ENCODE measurements around the gene ASIP.
"Not testable (repeated sequence)": the region's sequence is repeated elsewhere in the genome, so short reads cannot be mapped to it uniquely, and the experiment has no call there.

The ASIP gene, protein sequence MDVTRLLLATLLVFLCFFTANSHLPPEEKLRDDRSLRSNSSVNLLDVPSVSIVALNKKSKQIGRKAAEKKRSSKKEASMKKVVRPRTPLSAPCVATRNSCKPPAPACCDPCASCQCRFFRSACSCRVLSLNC

DNA sequence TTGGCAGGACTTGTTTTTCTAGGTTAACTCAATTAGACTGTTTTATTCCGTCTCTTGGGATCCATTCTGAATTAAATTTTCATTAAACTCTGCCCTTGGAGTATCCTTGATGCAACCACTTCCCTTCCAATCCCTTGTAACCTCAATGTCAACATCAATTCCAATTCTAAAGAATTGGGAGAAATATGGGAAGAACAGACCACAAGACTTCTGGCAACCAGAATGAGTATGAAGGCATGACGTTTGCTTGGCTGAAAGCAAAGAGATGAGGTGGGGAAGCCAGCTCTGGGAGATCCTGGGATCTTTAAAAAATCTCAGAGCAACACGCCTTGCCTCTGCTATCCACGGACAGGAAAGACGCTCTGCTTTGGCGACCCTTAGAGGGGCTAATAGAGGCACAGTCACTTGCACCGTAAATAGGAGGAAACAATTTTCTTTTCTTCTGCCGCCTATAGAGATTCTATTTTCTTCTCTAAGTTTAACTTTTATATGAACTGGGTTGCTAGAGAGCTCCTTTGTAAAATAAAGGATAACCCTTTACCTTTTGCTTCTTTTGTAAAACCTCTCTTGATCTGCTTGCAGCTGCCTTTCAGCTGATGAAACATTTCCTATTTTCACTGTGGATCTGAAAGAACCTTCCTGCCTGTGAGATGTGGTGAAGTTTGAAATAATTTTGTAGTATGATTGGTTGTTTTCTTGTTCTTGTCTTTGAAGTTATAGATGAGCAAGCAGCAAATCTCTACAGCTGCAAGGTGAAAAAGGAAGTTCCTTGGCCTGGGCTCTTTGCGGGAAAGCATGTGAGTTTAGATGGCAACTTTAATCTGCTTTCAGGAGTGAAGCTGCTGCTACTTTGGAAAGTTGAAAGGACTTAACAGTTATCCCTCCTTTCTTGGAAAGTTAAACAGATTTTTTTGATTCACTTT, at the start of gene ASIP:
Gene ASIP (plus strand): TSS at position 731 of the 923 bp plus-strand sequence. CDS start 18,952 bp downstream, outside the sequence.
- FAIRE-seq: no peak

DNA sequence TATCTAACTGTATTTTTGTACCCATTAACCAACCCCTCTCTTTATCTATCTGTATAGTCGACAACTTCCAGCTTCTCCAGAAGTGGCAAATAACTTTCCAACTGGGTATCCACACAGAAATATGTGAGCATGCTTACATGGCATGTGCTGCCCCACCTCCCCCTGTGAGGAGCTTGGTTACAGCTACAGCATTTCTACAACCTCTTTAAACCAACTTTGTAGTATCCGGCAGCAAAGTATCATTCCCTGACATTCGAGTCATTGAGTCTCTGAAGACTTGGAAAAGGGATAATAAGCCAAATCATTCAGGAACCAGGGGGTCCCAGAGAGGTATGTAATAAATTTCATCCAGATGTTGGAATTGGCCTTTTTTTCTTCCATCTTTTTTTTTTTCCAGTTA, 48.2 kb upstream of the ASIP start:
- FAIRE-seq: no peak

DNA sequence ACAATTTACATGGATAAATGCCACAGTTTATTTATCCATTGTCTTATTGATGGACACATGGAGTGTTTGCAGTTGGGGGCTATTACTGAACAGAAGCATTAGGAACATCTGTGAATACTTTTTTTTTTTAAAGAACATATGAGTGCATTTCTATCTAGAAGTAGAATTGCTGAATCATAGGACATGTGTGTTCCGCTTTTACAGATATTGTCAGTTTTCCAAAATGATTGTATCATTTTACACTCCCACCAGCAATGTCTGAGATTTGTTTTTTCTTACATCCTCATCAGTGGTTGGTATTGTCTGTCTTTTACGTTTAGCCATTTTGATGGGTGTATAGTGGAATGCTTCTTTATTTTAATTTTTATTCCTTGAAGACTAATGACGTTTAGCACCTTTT, 42.0 kb upstream of the ASIP start:
- no peak for FAIRE-seq

DNA sequence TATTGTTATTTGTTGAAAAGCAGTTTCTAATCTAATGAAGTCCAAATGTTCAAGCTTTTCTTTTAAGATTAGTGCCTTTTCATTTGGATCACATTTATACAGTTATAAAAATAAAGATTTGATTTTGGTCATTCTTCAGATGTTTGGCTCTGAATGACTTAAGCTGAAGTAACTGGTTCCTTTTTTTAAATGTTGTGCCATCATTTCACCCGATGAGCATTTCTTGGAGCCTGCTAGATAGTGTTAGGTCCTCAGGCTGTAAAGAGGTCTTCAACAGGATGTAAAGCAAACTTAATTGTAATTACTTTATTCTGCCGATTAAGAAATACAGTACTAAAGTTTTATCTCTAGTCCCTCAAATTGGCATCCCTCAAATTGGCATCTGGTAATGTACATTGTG, 41.2 kb upstream of the ASIP start:
- FAIRE-seq: no peak

DNA sequence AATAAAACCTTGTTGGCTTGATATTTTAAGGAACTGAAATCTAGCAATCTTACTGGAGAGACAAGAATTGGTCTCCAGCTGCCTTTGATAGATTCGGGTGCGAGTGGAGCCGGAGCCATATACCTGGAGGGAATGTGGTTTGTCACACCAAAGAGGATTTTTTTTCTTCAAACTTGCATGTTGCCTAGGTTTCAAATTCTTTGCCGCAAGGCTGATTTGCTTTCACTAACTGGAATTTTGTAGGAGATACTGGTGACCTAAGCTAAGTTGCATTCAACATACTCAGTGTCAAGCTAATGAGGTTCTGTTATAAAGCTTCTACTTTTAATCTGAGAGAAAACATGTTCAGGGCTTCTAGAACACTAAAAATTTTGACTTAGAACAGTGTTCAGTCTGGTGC, 39.7 kb upstream of the ASIP start:
- no peak for FAIRE-seq

DNA sequence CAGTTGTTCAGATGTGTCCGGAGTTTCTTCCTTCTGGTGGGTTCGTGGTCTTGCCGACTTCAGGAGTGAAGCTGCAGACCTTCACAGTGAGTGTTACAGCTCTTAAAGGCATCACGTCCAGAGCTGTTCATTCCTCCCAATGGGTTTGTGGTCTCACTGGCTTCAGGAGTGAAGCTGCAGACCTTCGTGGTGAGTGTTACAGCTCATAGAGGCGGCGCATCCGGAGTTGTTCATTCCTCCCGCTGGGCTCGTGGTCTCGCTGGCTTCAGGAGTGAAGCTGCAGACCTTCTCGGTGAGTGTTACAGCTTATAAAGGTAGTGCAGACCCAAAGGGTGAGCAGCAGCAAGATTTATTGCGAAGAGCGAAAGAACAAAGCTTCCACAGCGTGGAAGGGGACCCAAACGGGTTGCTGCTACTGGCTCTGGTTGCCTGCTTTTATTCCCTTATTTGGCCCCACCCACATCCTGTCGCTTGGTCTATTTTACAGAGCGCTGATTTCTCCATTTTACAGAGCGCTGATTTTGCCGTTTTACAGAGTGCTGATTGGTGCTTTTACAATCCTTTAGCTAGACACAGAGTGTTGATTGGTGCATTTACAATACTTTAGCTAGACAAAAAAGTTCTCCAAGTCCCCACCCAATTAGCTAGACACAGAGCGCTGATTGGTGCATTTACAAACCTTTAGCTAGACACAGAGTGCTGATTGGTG, 35.9 kb upstream of the ASIP start:
- not testable (repeated sequence) for FAIRE-seq

DNA sequence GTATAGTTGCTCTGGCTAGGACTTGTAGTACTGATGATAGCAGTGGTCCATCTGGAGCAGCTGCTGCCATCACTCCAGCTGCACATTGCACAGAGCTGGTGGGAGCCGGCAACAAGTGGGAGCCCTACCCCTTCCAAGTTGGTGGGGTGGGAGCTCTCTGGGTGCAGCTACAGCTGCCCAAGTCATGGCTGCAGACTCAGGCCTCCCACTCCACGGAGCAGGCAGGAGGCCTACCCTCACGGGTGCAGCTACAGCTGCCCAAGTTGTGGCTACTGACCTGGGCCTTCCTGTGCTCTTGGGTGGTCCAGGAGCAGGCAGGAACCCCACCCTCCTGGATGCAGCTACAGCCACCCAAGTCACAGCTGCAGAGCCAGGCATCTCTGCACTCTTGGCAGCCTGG, 32.1 kb upstream of the ASIP start:
- FAIRE-seq: no peak

DNA sequence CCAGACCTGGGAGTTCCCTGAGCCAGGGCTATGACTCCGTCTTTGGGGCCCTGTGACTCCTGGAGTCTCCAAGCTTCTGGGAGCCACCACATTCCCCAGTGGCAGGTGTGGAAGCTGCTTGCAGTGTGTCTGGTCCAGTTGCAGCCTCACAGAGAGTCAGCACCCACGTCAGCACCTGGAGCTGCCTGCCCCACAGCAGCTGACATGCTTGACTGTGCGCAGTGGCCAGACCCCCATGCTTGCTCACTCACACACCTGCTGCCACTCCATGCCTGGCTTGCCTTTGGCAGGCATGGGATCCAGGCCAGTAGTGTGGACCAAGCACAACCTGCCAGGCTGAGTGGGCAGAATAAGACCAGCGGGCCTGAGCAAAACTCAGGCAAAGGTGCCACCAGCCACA, 31.0 kb upstream of the ASIP start:
- no peak for FAIRE-seq

DNA sequence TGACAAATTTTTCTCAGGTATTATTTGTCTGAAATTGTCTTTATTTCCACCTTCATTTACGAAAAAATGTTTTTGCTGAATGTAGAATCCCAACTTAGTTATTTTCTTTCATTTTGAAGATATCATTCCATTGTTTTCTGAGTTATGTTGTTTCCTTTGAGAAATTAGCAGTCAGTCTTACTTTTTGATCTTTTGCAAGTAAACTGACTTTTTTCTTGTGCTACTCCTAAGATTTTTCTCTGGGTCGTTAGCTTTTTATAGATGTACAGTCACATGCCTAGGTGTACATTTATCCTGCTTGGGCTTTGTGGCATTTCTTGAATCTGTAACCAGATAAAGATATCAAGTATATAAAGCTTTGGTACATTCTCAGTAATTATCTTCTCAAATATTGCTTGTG, 29.6 kb upstream of the ASIP start:
- no peak for FAIRE-seq

DNA sequence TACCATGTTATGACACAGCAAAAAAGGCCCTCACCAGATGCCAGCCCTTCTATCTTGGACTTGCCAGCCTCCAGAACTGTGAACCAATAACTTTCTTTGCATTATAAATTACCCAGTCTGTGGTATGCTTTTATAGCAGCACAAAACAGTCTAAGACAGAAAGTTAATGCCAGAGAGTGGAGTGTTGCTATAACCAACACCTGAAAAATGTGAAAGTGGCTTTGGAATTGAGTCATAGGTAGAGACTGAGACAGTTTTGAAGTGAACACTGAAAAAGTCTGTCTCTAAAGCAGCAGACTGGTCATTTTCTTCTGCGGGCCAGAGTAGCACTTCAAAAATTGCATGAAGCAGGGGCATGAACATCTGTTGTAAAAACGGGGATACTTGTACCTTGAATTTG, 28.0 kb upstream of the ASIP start:
- FAIRE-seq: no peak

DNA sequence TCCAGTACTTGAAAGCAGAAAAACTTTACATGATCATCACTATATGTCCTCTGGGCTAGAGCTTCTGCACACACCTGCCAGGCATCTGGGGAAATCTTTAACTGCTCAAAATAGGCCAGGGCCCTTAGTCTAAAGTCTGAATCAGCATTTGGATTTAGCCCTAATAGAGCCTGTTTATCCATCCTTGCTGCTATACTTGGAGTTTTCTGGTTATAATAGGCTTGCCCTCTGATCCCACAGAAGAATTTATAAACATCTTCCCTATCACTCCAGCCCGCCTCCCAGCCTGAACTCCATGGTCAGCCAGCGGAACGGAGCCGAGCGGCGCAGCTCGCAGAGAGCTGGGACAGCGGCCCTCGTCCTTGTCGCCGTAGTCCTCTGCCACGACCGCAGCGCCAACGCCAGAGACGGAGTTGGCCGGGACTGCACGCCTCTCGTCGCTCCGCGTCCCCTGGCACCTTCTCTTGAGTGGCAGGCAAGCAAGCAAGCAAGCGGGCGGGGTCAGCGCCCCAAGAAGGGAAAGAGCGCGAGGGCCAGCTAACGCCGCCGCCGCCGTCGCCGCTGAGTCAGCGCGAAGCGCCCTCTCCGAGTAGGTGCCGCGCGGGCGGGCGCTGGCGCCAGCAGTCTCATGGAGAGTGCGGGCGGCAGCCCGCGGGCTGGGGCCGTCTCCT, 25.4 kb upstream of the ASIP start:
- FAIRE-seq: no peak

DNA sequence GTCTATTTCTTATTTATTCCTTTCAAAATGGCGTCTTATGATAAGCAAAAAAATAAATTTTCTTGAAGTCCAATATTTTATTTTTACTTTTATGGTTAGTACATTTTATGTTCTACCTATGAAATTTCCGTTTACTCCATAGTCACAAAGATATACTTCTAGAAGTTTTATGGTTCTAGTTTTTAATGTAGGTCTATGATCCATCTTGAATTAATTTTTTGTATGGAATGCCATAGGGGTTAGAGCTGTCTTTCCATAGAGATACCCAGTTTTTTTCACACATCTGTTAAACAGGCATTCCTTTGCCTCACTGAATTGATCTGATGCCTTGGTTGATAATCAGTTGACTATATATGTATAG, 24.9 kb upstream of the ASIP start:
- peak; percentile 53 for FAIRE-seq

DNA sequence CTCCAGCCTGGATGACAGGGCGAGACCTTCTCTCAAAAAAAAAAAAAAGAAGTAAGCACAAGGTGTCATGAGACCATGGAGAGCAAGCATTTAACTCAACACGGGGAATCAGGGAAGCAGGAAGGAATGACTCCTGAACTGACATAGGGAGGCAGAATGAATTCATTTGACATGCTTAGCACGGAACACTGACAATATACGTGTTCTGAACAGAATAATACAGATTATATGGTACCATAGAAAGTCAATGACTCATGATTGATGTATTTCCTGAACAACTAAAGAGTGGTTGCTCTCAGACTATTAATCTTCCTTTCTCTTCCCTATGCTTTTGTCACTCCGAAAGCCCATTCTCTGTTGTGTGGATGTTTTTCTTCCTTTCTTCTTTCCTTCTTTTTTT, 20.7 kb upstream of the ASIP start:
- FAIRE-seq: no peak

DNA sequence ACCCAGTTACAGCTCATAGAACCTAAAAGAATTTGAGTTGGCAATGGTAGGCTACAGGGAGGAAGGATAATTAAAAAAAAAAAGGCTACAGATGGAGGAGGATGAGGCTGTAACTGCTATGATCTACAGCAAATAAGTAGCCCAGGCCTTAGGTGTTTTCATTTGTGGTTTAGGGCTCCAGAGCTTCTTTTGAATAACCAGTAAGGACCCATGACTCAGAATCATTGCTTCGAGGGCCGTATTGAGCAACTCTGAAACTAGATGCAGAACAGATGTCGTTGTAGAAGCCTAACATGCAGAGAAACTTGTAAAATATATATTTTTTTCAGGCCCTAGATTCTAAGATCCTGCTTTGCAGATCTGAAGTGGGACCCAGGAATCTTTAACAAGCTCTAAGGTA, 19.0 kb upstream of the ASIP start:
- no peak for FAIRE-seq

DNA sequence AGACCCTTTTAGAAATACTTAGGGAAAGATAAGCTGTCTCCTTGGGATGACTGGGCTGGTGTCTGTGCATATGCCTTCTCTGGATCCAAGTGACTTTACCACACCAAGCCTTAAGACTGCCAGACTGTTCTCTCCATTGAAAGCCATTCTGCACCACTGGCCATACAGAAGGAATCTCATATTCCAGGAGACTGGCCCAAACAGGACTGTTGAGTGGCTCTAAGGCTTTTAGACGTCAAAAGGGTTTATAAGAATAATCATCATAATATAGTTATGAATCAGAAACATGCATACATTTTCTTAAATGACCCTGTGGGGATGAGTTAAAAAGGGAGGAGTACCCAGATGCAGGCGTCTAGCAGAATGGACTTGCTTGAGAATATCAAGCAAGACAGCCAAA, 17.0 kb upstream of the ASIP start:
- FAIRE-seq: not testable (repeated sequence)

DNA sequence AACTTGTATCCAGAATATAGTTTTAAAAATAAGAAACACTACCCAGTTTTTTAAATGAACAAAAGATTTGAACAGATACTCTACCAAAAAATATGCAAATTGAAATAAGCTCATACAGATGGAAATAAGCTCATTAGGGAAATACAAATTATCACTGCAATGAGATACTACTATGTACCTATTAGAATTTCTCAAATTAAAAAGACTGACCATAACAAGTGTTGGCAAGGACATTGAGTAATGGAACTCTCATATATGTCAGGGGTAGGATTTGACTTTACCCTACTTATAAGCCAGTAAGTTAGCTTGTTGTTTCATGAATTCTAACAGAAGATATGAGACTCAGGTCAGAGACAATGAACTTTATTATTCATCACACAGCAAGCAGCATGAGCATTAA, 9.6 kb upstream of the ASIP start:
- no peak for FAIRE-seq

DNA sequence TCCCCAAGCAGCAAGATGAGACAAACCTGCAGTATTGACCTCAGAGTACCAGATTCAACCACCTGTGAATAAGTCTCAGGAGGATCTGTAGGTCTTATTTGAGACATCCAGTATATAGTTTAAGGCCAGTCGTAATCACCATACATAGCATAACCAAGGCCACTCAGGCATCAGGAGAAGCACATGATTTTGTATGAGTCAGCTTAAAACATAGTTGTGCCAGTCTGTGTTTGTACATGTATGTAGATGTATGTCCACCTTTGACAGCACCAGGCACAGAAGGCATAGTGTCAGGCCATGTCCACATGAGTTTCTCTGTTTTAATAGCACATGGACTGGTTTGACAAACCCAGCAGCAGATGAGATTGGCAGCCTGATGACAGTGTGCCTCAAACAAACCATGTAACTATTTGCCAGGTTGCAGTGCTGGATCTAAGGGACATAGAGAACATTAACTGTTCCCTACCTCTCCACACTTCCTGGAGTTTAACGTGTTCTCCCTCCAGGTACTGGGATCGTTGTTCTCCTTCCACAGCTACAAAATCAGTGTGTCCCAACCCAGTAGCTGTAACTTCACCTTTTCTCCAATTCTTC, 8.6 kb upstream of the ASIP start:
- FAIRE-seq: no peak

DNA sequence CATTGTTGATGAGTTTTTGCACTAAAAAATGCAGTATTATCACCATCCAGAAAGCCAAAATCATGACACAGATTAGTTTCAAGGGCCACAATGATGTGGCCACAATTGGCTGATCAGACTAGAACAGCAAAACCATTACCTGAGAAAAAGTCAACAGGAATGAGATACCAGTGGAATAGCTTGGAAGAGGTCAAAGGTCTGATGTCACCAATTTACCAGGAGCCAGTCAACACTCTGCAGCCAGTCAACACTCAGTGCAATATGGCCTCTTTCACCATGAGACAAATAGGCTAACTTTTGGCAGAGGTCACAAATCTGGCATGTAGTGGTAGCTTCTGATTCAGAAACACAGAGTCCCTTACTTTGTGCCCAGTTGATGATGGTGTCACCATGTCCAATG, 7.5 kb upstream of the ASIP start:
- no peak for FAIRE-seq

DNA sequence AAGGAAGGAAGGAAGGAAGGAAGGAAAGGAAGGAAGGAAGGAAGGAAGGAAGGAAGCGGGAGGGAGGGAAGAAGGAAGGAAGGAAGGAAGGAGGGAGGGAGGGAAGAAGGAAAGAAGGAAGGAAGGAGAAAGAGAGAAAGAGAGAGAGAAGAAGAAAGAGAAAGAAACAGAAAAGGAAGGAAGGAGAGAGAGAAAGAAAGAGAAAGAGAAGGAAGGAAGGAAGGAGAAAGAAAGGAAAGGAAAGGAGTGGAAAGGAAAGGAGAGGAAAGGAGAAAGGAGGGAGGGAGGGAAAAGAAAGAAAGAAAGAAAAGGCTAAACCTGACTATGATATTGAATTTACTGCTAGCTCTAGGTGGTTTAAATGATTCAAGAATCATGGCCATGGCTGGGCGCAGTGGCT, 5.3 kb upstream of the ASIP start:
- no peak for FAIRE-seq

DNA sequence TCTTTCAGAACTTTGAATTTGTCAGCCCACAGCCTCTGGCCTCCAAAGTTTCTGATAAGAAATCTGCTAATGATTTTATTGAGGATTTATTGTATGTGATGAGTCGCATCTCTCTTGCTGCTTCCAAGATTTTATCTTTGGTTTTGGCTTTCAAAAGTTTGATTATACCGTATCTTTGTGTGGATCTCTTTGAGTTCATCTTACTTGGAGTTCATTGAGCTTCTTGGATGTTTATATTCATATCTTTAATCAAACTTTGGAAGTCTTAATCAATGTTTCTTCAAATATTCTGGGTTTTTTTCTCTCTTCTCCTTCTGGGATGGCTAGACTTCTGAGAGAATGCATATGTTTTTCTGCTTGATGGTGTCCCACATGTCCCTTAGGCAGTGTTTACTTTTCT, 3.3 kb upstream of the ASIP start:
- no peak for FAIRE-seq

DNA sequence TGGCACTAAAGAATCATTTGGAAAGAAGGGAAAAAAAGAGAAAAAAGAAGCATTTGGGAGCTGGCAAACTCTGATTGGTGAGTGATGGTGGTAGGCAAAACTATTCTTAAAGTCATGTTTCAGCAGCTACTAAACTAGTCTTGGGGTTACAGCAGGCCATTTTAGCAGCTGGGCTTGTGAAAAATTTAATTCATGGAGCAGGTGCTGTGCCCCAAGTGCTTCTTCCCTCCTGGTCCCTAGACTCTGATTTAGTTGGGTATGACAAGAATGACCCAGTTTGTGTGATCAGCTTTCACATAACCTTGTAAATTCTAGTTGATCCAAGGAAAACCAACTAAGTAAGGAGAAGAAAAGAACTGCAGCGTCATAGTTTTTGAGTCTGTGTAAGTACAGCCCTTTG, 1.1 kb upstream of the ASIP start:
- FAIRE-seq: no peak

DNA sequence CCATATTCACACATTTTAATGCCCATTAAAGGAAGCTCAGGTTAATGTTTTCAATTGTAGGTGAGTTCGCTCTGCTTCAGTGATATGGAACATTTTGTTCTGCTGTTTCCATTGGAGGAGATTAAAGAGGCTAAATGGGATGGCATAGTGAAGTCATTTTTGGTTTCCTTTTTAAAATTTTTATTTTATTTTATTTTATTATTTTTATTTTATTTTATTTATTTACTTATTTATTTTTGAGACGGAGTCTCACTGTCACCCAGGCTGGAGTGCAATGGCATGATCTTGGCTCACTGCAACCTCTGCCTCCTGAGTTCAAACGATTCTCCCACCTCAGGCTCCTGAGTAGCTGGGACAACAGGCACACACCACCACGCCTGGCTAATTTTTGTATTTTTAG, 792 bp downstream of the ASIP start:
- FAIRE-seq: not testable (repeated sequence)

DNA sequence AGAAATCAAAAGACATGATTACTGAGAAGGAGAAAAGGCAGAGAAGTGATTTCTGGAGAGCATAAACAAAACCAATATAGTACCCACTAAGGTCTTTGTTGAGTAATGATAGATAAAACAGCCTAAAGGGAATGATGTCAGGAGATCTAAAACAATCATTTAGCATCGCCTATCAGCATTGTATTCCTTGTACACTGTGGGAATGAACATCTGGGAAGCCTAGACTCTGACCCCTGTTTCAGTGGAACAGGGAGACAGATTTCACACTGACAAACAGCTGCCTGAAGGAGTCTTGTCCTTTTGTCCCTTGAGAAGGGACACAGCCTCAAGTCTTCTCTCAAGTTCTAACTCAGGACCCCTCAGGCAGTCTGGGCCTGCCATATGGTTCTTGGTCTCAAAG, 1.7 kb downstream of the ASIP start:
- no peak for FAIRE-seq
